Lower leg skin (tissue), 4 donors: Measurements from ENCODE around the gene EGR2. TPM values are rescaled to one million over a fixed set of nuclear protein-coding genes. Genes with fewer than 3 reads are reported as not detected.

Source experiments
- DNase-seq, 2 donors: peaks; one replicate each; pipeline ENCODE4 v3.0.0-alpha.2; 2019; ENCODE audit warnings: low spot score in 2 of 2
- H3K4me3 ChIP-seq: fragments of 200-600 bp; sonication (generic); 2 replicates; pipeline ENCODE4 v1.5.1; 2017; ENCODE audit warnings: mild to moderate bottlenecking, low read depth; ENCODE audit not compliant: poor library complexity, severe bottlenecking
- CTCF ChIP-seq, 3 donors: fragments of 450-650 bp; IDR thresholded peaks; one replicate each; pipeline ENCODE4 v1.5.1; 2016; ENCODE audit warnings: antibody characterized with exemption in 3 of 3, mild to moderate bottlenecking in 3 of 3, moderate library complexity in 2 of 3
- POLR2A ChIP-seq, 2 donors: fragments of 450-650 bp; IDR thresholded peaks; one replicate each; pipeline ENCODE4 v1.6.1; 2016 to 2017; ENCODE audit warnings: antibody characterized with exemption in 2 of 2, mild to moderate bottlenecking in 1 of 2, moderate library complexity in 1 of 2
- WGBS, 2 donors: methylation state at CpG; one replicate each; pipeline ENCODE4 v1.1.5; 2018; 5-methylcytosine and 5-hydroxymethylcytosine counted together
- intact Hi-C: fragments of 100-400 bp; cut with DNase I; formaldehyde crosslinking; loops from one replicate; pipeline ENCODE4 v1.15.0; 2023; ENCODE audit warnings: low total_unique reads
- total RNA-seq, 4 donors: library from RNA; depleted of rRNA; stranded (reverse); fragments of >200 nt; gene quantifications; one replicate each; pipeline ENCODE4 v1.1.0, GENCODE V29; 2016

Gene EGR2
- total RNA-seq, 4 donors from 2014 or later: 9.7 to 23.8 (median 18.1) TPM

GRCh38 chr10:62817766-62818425, 1.7 kb upstream of the EGR2 start:
- TF ChIP-seq CTCF (IDR thresholded peaks at IDR 0.05) (peak in 1 of 3 donors; percentile 4), POLR2A (IDR thresholded peaks at IDR 0.05) (no peak)
- intact Hi-C loops: loop anchor here (5.0 kb wide), 1 partner anchor 226 kb away; no protein-coding TSS in a partner anchor
- 0% methylated on average over 33 to 50 of the region's 51 CpGs for WGBS, 2 donors
- peak overlapping the region; percentile 9 for H3K4me3 ChIP-seq
- peak; percentile 30 to 93 for DNase-seq

- peak; percentile 35 to 90 for DNase-seq
- intact Hi-C loops: loop anchor here (5.0 kb wide), 1 partner anchor 225 kb away; no protein-coding TSS in a partner anchor
- no peak for TF ChIP-seq POLR2A (IDR thresholded peaks at IDR 0.05)
- TF ChIP-seq CTCF (IDR thresholded peaks at IDR 0.05): no peak
- H3K4me3 ChIP-seq: peak overlapping the region; percentile 41
- WGBS, 2 donors: 0 to 1% methylated on average over 49 of the region's 49 CpGs
These were observed 1.1 kb upstream of the EGR2 start for GRCh38 chr10:62817121-62817765.

GRCh38 chr10:62816076-62816330, 163 bp downstream of the EGR2 start:
- peak overlapping the region; percentile 41 for H3K4me3 ChIP-seq
- 0% methylated on average over 2 of the region's 2 CpGs for WGBS, 2 donors
- intact Hi-C loops: loop anchor here (5.0 kb wide), 1 partner anchor 224 kb away; no protein-coding TSS in a partner anchor
- DNase-seq: no peak
- TF ChIP-seq POLR2A (IDR thresholded peaks at IDR 0.05): no peak
- TF ChIP-seq CTCF (IDR thresholded peaks at IDR 0.05): no peak

GRCh38 chr10:62815381-62816075, 638 bp downstream of the EGR2 start:
- H3K4me3 ChIP-seq: peak overlapping the region; percentile 41
- WGBS, 2 donors: 0 to 1% methylated on average over 38 to 43 of the region's 60 CpGs
- intact Hi-C loops: loop anchor here (5.0 kb wide), 1 partner anchor 223 kb away; no protein-coding TSS in a partner anchor
- TF ChIP-seq POLR2A (IDR thresholded peaks at IDR 0.05) (no peak), CTCF (IDR thresholded peaks at IDR 0.05) (no peak)
- no peak for DNase-seq

- intact Hi-C loops: loop anchor here (5.0 kb wide), 1 partner anchor 223 kb away; no protein-coding TSS in a partner anchor
- DNase-seq: no peak
- no peak for TF ChIP-seq CTCF (IDR thresholded peaks at IDR 0.05)
- no peak for TF ChIP-seq POLR2A (IDR thresholded peaks at IDR 0.05)
- 3% methylated on average over 21 to 25 of the region's 54 CpGs for WGBS, 2 donors
- peak overlapping the region; percentile 41 for H3K4me3 ChIP-seq
These were observed 1.3 kb downstream of the EGR2 start for GRCh38 chr10:62814756-62815380.
